ENCODE data around the gene HDAC3.

Gene HDAC3

DNA sequence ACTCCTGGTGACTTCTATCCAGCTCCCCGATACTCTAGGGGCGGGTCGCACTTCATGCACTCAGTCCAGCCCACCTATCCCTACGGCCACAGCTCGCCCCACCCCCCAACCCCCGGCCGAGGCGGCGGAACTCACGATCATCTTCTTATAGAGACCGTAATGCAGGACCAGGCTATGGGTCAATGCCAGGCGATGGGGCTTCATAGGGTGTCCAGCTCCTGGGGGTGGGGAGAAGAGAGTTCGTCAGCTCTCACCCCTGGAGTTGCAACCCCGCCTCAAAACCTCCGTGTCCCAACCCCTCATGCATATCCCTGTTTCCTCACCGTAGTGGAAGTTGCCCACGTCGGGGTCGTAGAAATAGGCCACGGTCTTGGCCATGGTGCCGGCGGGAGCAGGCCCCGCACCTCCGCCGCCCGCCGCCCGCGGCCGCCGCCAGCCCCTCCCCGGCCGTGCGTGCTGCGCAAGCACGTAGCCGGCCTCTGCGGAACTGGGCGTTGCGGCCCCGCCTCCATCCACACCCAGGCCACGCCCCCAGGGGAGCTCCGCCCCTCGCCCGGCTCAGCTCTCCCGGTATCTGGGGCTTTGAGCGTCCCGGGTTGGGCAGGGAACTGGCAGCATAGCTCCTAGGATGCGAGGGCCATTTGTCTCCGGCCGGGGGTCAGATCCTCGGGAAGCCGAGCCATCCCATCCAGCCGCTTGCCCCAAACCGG, at the start of gene HDAC3, which contains the start of gene RELL2:
Gene HDAC3 (minus strand): TSS at position 437 of the 710 bp plus-strand sequence. CDS start 59 bp downstream, at position 378.
Gene RELL2 (plus strand): TSS at position 585 of the 710 bp plus-strand sequence. CDS start 1,229 bp downstream, outside the sequence.
- peak; percentile 93 for DNase-seq

DNA sequence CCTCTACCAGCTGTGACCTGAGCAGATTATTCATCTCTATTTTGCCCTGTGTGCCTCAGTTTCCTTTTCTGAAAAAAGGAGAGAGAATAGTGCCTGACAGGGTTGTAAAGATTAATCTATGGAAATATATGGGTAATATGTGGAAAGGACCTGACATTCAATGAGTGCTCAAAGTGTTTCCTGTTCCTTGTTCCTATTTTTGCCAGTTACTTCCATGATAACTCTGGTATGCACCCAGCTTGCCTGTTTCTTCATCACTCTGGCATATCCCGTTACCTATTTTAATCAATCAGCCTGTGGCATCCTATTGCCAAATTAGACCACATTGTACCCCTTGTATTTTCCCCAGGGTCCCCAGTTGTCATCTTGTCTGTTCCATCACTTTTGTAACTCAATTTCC, 48.9 kb upstream of the HDAC3 start:
- DNase-seq = no peak

DNA sequence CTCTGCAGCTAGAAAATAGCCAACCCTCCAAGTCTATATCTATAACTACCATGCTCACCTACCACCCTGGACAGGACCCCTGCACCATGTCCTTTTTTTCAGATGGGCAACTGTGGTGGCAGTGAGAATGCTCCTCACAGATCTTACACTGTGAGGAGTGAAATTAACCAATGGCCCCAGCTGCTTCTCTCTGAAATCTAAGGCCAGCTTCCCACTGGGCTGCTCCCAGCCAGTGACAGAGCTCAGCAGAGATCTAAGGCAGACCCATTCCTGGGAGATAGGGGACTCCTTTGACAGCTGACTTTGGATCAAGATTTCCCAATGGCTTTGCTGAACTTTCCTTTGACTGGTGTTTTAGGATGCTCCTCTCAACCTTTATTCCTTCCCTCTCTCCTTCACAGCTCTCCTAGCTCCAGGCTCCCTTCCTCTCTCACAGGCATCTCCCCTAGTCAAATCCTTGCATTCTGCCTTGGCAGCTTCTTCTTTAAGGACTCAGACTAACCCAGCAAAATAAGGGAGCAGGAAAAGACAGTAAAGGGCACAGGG, 47.0 kb upstream of the HDAC3 start:
- DNase-seq = no peak

DNA sequence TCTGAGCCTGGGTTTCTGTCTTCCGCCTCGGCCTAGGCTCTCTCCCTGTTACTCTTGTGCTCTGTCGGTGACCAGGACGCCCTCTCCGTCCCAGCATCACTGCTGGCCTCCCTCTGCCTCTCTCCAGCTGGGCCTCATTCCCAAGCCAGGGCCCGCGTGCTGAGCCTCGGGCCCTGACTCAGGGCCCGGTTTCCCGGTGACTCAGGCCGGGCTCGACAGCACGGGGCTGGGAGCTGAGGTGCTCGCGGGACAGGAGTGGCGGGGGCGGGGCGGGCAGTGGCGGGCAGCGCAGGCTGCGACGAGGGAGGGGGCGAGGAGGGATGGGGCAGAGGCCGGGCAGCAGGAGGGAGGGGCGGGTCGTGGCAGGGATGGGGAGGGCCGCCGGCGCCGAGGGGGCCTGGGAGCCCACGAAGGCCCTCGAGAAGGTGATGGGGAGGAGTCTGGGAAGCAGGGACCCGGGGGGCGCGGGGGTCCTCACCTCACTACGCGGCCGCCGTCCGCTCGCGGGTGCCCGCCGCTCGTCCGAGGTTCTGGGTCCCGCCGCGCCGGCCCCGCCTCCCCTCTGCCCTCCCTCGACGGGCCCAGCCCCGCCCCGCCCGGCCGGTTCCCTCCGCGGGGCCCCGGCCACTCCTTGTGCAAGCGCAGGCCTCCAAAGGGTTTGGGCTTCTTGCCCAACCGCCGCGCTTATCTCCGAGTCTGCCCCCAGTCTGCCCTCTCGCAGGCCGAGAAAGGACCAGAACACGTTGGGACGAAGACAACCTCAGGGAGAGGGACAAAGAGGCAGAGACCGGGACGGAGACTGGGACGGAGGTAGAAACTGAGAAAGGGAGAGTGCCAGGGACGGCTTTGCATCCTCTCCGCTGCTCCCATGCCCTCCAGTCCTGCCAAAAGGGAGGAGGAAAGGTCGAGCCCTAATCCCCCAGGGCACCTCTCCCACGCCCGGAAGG, 45.3 kb upstream of the HDAC3 start, which contains the start of gene ARAP3:
Gene ARAP3 (minus strand): TSS at position 536 of the 947 bp plus-strand sequence. CDS start 1,744 bp downstream, outside the sequence.
- peak; percentile 38 for DNase-seq

DNA sequence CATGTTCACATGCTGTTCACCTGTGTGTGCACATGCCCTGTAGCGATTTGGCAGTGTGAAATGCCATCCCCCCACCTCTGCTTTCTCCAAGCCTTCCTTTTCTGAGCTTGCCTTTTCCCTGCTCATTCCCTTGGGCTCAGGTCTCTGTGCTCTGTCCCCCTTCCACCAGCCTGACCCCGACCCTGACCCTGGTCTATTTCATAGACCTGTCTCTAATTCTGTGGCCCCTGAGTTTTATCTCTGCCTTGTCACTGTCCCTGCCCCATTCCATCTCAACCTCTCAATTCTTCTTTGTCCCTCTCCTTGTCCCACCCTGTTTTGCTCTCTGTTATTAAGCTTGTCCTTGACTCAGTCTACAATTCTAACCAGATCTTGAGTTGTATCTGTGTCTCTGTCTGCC, 44.6 kb upstream of the HDAC3 start:
- no peak for DNase-seq

DNA sequence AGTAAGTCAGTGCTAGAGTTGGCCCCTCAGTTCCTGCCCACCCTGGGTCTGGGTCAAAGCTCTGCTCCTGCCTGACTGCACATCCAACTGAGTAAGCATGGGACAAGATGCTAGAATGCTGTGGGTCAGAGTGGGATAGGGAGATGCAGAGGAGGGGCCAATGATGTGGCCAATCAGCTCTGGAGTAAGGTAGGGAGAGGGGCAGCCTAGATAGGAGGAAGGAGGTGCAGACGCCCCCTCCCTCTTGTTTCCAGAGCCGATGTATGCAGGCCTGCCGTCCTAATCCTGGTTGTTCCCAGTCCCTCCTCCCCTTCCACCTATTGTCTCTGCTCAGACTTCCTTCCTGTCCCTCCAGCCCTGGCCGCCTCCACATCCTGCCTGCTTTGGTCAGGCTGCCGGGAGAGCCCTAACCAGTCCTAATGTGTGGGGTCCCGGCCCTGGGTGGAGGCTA, 44.1 kb upstream of the HDAC3 start:
- no peak for DNase-seq

DNA sequence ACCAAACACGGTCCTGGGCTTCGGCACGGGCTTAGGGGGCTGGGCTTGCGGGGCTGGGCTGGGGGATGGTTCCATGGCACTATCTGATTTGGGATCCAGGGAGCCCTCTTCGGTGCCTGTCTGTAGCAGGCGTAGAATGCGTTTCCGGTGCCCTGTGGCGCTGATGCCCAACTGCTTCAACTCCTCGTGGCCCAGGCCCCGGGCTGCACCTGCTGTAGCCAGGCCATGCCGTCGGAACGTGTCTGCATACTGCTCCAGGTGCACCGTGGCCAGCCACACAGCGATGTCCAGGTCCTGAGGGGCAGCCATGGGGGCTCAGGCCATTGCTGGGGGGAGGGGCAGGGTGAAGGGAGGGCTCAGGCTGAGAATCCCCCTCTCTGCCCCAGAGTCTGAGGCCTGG, 43.5 kb upstream of the HDAC3 start:
- DNase-seq = no peak

DNA sequence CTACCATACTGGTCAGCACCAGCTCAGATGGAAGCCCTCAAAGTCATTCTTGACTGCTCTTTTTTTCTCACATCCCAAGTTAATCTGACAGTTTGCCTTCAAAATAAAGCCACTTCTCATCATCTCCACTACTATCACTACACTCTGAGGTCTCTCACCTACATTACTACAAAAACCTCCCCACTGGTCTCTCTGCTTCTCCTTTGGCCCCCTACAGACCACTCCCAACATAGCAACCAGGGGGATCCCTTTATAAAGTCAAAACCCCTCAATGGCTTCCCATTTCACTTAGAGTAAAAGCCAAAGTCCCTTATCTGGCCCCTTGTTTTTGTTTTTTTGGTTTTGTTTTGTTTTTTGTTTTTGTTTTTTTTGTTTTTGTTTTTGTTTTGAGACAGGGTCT, 40.8 kb upstream of the HDAC3 start:
- DNase-seq = no peak

DNA sequence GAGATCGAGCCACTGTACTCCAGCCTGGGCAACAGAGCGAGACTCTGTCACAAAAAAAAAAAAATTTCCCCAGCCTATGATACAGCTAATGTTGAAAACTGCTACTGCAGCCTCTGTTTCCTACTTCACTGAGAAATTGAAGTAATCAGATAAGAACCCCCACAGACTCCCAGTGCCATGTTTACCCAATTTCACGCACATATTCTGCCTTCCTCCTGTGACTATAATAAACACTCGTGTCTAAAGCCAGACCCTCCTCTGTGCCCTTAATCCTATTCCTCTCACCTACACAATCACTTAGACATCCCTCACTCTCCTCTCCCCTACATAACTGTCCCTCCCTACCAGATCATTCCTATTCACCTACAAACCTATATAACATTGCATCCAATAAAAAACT, 39.0 kb upstream of the HDAC3 start:
- no peak for DNase-seq

DNA sequence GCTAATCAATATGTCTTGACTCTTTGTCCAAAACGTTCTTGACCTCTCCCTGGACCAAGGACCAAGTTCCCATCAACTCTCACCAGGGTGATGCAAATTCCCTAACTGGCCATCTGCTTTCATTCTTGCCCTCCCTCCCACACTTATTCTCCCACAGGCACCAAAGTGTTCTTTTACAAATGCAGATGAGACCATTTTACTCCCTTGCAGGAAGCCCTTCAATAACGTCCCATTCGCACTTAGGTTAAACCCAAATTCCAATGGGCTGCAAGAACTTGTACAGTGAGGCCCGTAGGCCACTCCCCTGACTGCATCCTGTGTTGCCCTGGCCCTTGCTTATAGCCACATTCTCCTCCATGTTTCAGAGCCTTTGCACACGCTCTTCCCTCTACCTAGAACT, 38.1 kb upstream of the HDAC3 start:
- DNase-seq = no peak

DNA sequence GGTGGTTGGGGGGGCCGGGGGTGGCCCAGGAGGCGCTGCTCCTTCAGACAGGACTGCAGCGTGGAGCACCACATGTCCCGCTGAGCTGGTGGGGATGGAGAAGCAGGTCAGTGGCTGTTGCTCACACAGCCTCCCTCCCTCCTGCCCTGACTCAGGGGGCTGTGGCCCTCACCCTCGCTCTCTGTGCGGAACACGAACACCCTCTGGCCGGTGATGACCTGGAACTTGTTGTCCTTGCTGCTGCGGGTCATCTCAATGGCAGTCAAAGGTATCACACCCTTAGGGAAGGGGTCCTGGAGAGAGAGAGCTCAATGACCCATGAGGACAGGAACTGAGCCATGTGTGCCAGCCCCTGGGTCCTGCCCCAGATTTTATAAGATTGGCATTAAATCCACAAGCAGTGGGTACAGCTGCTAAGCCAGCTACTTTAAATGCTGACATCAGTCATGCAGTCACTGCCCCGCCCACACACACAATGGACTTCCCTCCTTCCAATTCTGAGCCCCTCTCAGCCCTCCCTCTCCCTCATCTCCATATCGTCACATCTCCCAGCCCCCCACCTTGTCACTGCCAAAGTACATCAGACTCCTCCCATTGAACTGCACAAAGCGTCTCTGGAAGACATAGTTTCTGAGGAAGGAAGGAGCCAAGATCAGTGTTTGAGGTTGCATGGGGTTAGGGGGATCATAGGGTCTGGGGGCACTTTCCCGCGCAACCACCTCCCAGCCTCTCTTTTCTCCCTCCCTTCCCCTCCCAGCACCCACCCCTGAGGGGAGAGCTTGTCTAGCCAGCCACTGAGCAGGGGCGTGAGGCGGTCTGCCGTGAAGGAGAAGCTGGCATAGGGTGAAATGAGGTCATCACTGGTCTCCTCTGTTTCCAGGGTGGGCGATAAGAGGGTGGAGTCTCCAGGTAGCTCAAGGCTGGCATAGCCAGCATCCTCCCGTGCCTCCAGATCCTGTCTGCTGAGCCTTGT, 36.5 kb upstream of the HDAC3 start:
- no peak for DNase-seq

DNA sequence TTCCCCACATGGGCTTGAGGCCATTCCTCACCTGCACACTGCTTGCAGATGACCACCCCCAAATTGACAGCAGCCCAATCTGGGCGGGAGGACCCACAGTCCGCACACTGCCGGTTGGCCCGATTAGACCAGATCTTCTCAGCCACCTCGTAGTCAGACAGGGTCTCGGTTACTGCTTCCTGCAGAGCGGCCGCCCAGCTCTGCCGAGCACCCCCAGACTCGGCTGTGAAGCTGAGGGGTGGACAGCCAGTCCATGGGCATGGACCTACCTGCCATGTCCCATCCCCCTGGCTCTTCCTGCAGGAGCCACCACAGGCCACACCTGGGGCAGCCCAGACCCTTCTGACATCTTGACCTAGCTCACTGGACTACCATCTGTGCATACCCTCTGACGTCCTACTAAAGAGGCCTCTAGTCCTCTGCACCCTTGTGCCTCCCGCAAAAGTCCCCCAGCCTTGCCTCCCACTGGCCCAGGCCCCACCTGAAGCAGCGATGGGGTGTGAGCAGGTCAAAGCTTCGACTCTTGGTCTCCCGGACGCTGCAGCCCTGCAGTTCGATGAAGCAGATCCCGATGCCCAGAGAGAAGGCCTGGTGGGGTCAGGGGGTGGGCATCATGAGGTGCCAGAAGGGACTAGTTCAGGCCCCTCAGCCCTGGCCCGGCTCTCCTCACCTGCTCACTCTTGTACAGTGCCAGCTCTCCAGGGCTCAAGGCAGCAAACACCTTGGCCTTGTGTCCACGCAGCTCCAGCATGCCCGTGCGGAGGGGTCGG, 35.6 kb upstream of the HDAC3 start:
- DNase-seq = no peak

DNA sequence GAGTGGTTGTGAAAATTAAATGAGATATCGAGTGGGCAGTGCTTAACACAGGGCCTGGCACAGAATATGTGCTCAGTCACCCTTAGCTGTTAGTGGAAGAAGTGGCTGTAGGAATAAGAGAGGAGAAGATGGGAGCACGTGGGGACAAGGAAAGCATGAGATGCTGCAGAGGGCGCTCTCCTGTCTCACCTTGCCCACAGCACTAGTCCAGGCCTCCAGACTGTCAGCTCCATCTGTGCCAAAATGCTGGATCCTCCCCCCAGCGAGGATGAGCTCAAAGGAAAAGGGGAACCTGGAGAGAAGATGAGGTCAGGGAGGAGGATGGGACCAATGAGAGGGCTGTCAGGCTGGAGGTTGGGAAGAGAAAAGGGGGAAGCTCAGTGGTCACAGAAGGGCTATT, 32.9 kb upstream of the HDAC3 start:
- no peak for DNase-seq

DNA sequence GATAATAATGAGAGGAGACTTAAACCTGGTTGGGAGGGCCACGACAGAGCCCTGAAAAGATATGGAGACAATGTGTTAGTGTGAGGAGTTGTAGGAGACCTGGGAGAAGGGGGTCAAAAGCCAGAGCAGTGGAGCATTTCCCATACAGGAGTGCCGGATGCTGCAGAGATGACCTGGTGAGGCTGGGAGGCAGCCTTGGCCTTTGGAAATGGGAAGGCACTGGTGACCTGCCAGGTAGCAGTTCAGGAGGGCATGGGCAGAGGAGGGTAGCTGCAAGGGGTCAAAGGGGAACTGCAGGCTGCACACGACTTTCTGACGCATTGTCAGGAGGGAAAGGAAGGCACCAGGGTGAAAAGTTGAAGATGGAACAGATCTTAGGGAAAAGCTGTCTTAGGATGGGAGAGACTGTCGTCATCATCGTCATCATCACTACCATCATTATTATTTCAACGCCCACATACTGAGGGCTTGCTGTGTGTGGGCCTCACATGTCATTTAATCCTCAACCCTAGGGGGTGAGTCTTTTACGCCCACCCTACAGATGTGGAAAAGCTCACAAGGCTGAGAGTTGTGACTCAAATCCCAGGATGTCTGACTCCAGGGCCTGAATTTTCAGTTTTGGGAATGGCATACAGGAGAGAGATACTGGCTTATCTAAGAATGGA, 32.1 kb upstream of the HDAC3 start:
- no peak for DNase-seq

DNA sequence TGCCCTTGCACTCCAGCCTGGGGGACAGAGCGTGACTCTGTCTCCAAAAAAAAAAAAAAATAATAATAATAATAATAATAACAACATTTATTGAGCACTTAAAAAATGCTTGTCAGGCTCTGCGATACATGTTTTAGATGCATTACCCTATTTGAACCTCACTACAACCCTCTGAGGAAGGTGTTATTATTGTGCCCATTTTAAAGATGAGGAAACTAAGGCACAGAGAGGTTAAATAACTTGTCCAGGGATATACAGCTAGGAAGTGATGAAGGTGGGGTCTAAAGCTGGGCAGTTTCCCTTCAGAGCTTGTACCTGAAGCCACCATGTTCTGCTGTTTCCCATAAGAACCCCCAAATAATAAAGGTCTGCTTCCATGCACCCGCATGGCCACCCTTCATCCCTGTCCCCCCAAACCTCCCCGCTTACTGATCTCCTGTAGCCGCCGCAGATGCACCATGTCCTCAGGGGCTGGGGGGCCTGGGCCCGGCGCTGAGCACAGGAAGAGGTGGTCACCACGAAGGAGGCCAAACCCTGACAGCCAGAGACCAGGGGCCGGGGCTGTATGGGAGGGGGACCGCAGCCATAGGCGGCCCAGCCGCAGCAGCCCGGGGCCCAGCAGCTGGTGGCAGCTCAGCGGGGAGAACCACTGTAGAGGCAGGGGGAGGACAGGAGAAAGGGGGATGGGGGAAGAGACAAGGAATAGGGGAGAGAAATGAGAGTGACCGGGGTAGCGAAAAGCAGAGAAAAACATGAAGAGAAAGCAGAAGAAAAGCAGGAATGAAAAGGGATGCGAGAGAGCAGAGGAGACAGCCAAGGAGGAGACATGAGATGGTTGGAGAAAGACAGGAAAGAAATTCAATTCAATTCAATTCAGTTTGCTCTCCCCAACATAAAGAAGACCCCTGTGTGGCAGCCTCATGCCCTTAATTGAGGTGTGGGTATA, 29.6 kb upstream of the HDAC3 start:
- no peak for DNase-seq

DNA sequence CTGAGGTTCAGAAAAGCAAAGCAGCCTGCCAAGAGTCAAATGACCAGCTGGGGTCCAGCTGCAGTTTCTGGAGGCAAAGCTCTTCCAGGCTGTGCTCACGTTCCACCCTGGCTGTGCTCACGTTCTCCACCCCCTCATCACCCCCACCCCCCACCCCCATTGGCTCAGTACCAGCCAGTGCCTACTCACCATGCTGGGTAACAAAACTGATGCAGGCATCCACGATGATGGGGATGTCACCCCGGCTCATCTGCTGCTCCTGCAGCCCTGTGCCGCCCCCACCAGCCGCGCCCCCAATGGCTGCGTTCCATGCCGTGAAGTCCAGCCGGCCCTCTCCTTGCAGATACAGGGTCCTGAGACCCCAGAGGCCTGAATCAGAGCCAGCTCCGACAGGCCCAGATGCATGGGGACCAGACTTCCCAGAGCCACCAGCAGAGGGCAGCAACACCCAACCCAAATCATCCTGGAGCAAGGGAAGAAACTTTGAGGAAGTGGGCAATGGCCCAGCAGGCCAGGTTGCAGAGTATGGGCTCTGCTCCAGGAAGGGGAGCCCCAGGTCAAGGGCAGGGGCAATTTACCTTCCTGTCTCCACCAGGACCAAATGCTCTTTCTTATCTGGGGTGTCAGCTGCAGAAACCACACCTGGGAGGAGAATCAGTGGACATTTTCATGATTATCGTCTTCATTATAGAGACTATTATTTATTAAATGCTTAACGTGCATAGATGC, 28.2 kb upstream of the HDAC3 start:
- peak; percentile 74 for DNase-seq

DNA sequence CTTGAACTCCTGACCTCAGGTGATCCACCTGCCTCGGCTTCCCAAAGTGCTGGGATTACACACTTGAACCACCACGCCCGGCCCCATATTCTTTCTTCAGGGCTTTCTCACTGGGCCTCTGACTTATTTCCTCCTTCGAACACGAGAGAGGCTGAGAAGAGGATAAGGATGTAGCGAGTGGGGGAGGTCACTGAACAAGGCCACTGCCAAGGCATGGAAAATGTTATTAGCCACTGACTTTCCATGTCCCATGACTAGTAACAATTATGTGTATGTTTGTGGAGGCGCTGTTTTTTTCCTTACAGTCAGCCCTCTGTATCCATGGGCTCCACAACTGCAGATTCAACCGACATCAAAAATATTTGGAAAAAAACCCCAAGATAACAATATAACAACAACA, 26.9 kb upstream of the HDAC3 start:
- DNase-seq = no peak

DNA sequence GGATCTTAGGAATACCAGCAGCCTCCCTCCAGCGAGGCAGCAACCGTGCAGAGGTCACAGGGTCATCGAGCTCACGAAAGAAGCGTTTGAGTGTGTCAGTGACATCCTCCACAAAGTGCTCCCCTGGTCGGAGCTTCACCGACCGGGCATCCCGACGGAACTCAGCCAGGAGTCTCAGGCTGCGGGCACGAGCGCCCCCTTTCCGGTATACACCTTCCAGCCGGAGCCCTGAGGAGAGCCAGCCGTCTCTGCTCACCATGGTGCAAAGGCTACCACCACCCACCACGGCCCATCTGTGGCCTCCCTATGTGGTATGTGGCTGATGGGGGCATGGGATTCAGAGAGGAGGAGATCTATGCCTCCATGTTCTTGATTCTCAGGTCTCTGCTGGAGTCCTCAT, 25.4 kb upstream of the HDAC3 start:
- DNase-seq = no peak
